Kidney (tissue), 14 donors: Measurements from ENCODE around the gene IDE. TPM values are rescaled to one million over a fixed set of nuclear protein-coding genes. Genes with fewer than 3 reads are reported as not detected.

Source experiments
- DNase-seq, 5 donors: peaks; one replicate each; pipeline ENCODE4 v3.0.0-alpha.2; 2013 to 2020
- FAIRE-seq: peaks from 2 replicates; lab custom pipeline; 2012; peaks lifted over from hg19 to GRCh38; lab: Jason Lieb, UNC
- H3K27ac ChIP-seq, 2 donors: one replicate each; pipeline ENCODE4 v1.7.0; 2013; ENCODE audit warnings: low read depth in 2 of 2, low read length in 2 of 2, inconsistent platforms in 1 of 2
- H3K27me3 ChIP-seq: one replicate; pipeline ENCODE4 v1.7.1; 2013; ENCODE audit warnings: low read length, inconsistent platforms; ENCODE audit not compliant: control insufficient read depth, insufficient read depth
- H3K36me3 ChIP-seq, 3 donors: one replicate each; pipeline versions ENCODE4 v1.7.0 to v1.7.1; 2013; ENCODE audit warnings: low read length in 3 of 3, control low read depth in 1 of 3, inconsistent platforms in 1 of 3; ENCODE audit not compliant: insufficient read depth in 3 of 3, control insufficient read depth in 2 of 3
- H3K4me1 ChIP-seq, 3 donors: one replicate each; pipeline versions ENCODE4 v1.7.0 to v1.7.1; 2013; ENCODE audit warnings: low read length in 3 of 3, inconsistent platforms in 1 of 3, low read depth in 1 of 3; ENCODE audit not compliant: control insufficient read depth in 2 of 3, insufficient read depth in 2 of 3
- H3K4me3 ChIP-seq, 3 donors: one replicate each; pipeline versions ENCODE4 v1.7.0 to v1.8.1; 2013; ENCODE audit warnings: low read length in 3 of 3, control low read depth in 1 of 3, inconsistent platforms in 1 of 3
- H3K9ac ChIP-seq, 3 donors: one replicate each; pipeline versions ENCODE4 v1.7.0 to v1.7.1; 2013; ENCODE audit warnings: low read length in 3 of 3, control low read depth in 1 of 3, inconsistent platforms in 1 of 3
- H3K9me3 ChIP-seq, 3 donors: one replicate each; pipeline versions ENCODE4 v1.7.0 to v1.7.1; 2013; ENCODE audit warnings: low read length in 3 of 3, control low read depth in 1 of 3, inconsistent platforms in 1 of 3; ENCODE audit not compliant: control insufficient read depth in 2 of 3, insufficient read depth in 1 of 3
- CTCF ChIP-seq: IDR thresholded peaks from 3 replicates; pipeline ENCODE4 v1.5.1; 2012; ENCODE audit warnings: mild to moderate bottlenecking, moderate library complexity, borderline replicate concordance; ENCODE audit not compliant: insufficient read depth; ENCODE audit errors: extremely low read depth
- intact Hi-C: fragments of 100-400 bp; cut with DNase I; formaldehyde crosslinking; loops from one replicate; pipeline ENCODE4 v1.11.1; 2022
- polyA plus RNA-seq: library from polyadenylated mRNA; stranded (reverse); fragments of 350-450 nt; fragmentation: Illumina TruSeq; extraction: RNeasy Lipid Tissue Mini Kit (QIAGEN cat#74804); gene quantifications from one replicate; pipeline ENCODE4 v1.2.3, GENCODE V29; 2014; ENCODE audit warnings: low read depth, low replicate concordance; ENCODE audit not compliant: insufficient read depth
- total RNA-seq: library from RNA; stranded (reverse); fragmentation: NEBNext Ultra II Directional; extraction: Animal tissue kit (Norgen Biotek cat#: 25700); gene quantifications from one replicate; pipeline ENCODE4 v1.2.1, GENCODE V29; 2021
- donor health status: control.
- donor health status: control.
- donor health status: control.
- donor health status: control.
- donor health status: control.
- donor health status: DM: yes; HTN: yes; CAD: no.
- donor health status: Normal renal cell carcinoma (clear cell type).

Gene IDE
- total and polyA plus RNA-seq, 2 donors from 2014 or later, result 8.6 to 40.5 TPM

DNA sequence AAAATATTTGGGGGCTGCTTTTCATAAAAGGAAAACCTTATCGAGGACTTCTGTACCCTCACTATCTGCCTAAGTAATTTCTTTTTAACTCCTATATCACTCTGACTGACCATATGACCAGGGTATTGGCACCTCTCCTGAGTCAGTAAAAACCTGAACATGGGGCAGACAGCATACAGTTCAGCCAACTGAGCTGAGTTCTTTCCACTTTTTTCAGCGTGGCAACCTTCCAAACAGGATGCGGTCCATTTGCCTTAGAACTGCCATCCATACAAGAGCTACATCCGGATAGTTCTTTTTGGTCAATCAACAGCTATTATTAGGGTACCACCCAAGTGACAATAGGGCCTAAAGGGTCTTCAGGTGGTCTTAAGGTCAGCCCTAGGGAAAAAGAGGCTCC is 160.4 kb downstream of the IDE start:
- Histone ChIP-seq H3K27me3 (no peaks in the 10 kb centered on the region), H3K36me3 (no peaks in the 10 kb centered on the region), H3K9ac (no peak overlapping the region), H3K27ac (no peak overlapping the region), H3K9me3 (no peaks in the 10 kb centered on the region), H3K4me1 (no peaks in the 10 kb centered on the region), H3K4me3 (no peak overlapping the region)
- FAIRE-seq, result no peak
- no peak for TF ChIP-seq CTCF
- intact Hi-C loops, result no loop called here
- DNase-seq, result no peak

DNA sequence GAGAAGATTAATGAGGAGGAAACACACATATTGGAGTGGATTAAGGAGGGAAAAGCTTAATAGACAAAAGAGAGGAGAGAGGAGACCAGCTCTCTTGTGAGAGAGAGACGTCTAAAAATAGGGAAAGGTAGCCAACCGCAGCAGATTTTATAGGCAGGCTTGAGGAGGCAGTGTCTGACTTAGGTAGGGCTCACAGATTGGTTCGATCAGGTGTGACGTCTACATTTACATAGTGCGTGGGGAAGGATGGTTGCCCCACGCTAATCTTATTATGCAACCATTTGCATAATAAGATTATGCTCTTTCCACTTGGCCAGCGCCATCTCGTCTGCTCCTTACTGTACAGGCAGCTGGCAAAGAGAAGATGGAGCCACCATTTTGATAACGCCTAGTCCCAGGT is 160.9 kb downstream of the IDE start:
- H3K27me3 ChIP-seq, result no peaks in the 10 kb centered on the region
- H3K4me1 ChIP-seq, result no peaks in the 10 kb centered on the region
- intact Hi-C loops, result no loop called here
- no peak for TF ChIP-seq CTCF
- FAIRE-seq, result no peak
- H3K9me3 ChIP-seq, result no peaks in the 10 kb centered on the region
- no peak overlapping the region for H3K27ac ChIP-seq
- peak in 1 of 5 donors; percentile 3 for DNase-seq
- H3K9ac ChIP-seq, result no peak overlapping the region
- H3K36me3 ChIP-seq, result no peaks in the 10 kb centered on the region
- no peak overlapping the region for H3K4me3 ChIP-seq

- TF ChIP-seq CTCF, result no peak
- no peaks in the 10 kb centered on the region for H3K36me3 ChIP-seq
- FAIRE-seq (no peak), DNase-seq (no peak)
- H3K27me3 ChIP-seq, result no peaks in the 10 kb centered on the region
- H3K4me1 ChIP-seq, result no peaks in the 10 kb centered on the region
- no peak overlapping the region for H3K9ac ChIP-seq
- intact Hi-C loops, result no loop called here
- no peak overlapping the region for H3K4me3 ChIP-seq
- H3K27ac ChIP-seq, result no peak overlapping the region
- H3K9me3 ChIP-seq, result no peaks in the 10 kb centered on the region
Observed at GRCh38 chr10:92411406-92411805, 162.5 kb downstream of the IDE start.

GRCh38 chr10:92410501-92410900 is 163.4 kb downstream of the IDE start:
- Histone ChIP-seq H3K36me3 (no peaks in the 10 kb centered on the region), H3K4me3 (no peak overlapping the region), H3K9ac (no peak overlapping the region), H3K27me3 (no peaks in the 10 kb centered on the region), H3K4me1 (no peaks in the 10 kb centered on the region), H3K9me3 (no peaks in the 10 kb centered on the region), H3K27ac (no peak overlapping the region)
- DNase-seq (no peak), FAIRE-seq (no peak)
- intact Hi-C loops, result no loop called here
- TF ChIP-seq CTCF, result no peak
